K562 (cell line): ENCODE results near the gene CCDC159. TPM values are rescaled to one million over a fixed set of nuclear protein-coding genes. Genes with fewer than 3 reads are reported as not detected.
A peak's percentile ranks its signal among the peaks of the same experiment; 100 is the strongest.

Experiments used
- ATAC-seq: fragments of 200-7000 bp; cut with Tn5 transposase; 3 replicates; pipeline ENCODE4 v1.9.1; 2020; ENCODE audit warnings: moderate library complexity
- BruUV-seq: library from RNA; stranded (reverse); fragments of 400-500 nt; replicated peaks from 2 replicates; lab custom pipeline; 2021; lab: Mats Ljungman, UMichigan
- CTCF ChIA-PET: fragments of 300-600 bp; formaldehyde crosslinking; extraction: SDS; loops from one replicate; lab custom pipeline; 2021; ENCODE audit warnings: low intra/inter-chr PET ratio; lab: Yijun Ruan, JAX
- POLR2A ChIA-PET: fragments of 300-600, 350-650 bp; sonication (Branson Sonifier 250); formaldehyde crosslinking; extraction: SDS; loops from one replicate; lab custom pipeline; 2021; ENCODE audit warnings: antibody characterized with exemption, inconsistent platforms; lab: Yijun Ruan, JAX
- DNase-seq, 4 experiments: peaks; one replicate each; pipeline versions ENCODE4 v3.0.0 to v3.0.0-alpha.2; 2011 to 2018; ENCODE audit warnings: low spot score in 3 of 4, mixed read lengths in 3 of 4; ENCODE audit errors: extremely low read depth in 1 of 4
- FAIRE-seq: peaks from 2 replicates; lab custom pipeline; 2011; peaks lifted over from hg19 to GRCh38; lab: Jason Lieb, UNC
- H2AFZ ChIP-seq: 2 replicates; pipeline ENCODE4 v1.6.0; 2011; ENCODE audit warnings: low read depth, low read length, control low read depth, inconsistent platforms
- H3K27ac ChIP-seq: fragments of 200-600 bp; 3 replicates; pipeline ENCODE4 v1.8.0; 2011; ENCODE audit warnings: low read depth, mild to moderate bottlenecking, control low read depth, inconsistent platforms, low read length, moderate library complexity, mixed read lengths; ENCODE audit errors: extremely low read depth
- H3K27me3 ChIP-seq, 2 experiments: fragments of 300-600 bp in 1 of 2; 2 replicates in 1 of 2; 3 replicates in 1 of 2; pipeline versions ENCODE4 v1.6.0 to v1.8.0; 2011; ENCODE audit warnings: inconsistent platforms in 2 of 2, low read length in 2 of 2, mild to moderate bottlenecking in 1 of 2, mixed read lengths in 1 of 2, moderate library complexity in 1 of 2; ENCODE audit not compliant: control insufficient read depth in 2 of 2, insufficient read depth in 2 of 2
- H3K36me3 ChIP-seq: fragments of 300-600 bp; 3 replicates; pipeline ENCODE4 v1.8.0; 2011; ENCODE audit warnings: mild to moderate bottlenecking, low read length, inconsistent platforms; ENCODE audit not compliant: control insufficient read depth, insufficient read depth
- H3K4me1 ChIP-seq, 2 experiments: fragments of 200-600 bp in 1 of 2; replicated peaks in 1 of 2; 2 replicates in 1 of 2; 3 replicates in 1 of 2; pipeline versions ENCODE4 v1.5.1 to v1.8.0; 2011; ENCODE audit warnings: inconsistent platforms in 2 of 2, low read length in 2 of 2, mild to moderate bottlenecking in 1 of 2, mixed read lengths in 1 of 2, moderate library complexity in 1 of 2; ENCODE audit not compliant: control insufficient read depth in 2 of 2, insufficient read depth in 2 of 2
- H3K4me2 ChIP-seq: 2 replicates; pipeline ENCODE4 v1.6.1; 2011; ENCODE audit warnings: low read length, control low read depth, inconsistent platforms, mixed read lengths; ENCODE audit not compliant: insufficient read depth
- H3K4me3 ChIP-seq: fragments of 200-600 bp; sonication (generic), shearing (Covaris generic); 2 replicates; pipeline ENCODE4 v1.5.1; 2016; ENCODE audit warnings: control low read depth, inconsistent platforms
- H3K79me2 ChIP-seq: fragments of 200-600 bp; 3 replicates; pipeline ENCODE4 v1.8.0; 2011; ENCODE audit warnings: low read length, inconsistent platforms; ENCODE audit not compliant: control insufficient read depth, insufficient read depth
- H3K9ac ChIP-seq, 2 experiments: 2 replicates each; pipeline versions ENCODE4 v1.6.0 to v1.6.1; 2011; ENCODE audit warnings: low read depth in 2 of 2, low read length in 2 of 2, control low read depth in 1 of 2, inconsistent platforms in 1 of 2, mild to moderate bottlenecking in 1 of 2, mixed read lengths in 1 of 2; ENCODE audit not compliant: insufficient read depth in 1 of 2
- H3K9me1 ChIP-seq: one replicate; pipeline ENCODE4 v1.6.0; 2011; ENCODE audit warnings: inconsistent platforms, mild to moderate bottlenecking, low read length, moderate library complexity; ENCODE audit not compliant: control insufficient read depth, insufficient read depth
- H3K9me3 ChIP-seq: replicated peaks from 2 replicates; pipeline ENCODE4 v1.5.1; 2011; ENCODE audit warnings: low read depth, low read length, inconsistent platforms; ENCODE audit not compliant: control insufficient read depth, insufficient read depth
- H4K20me1 ChIP-seq: replicated peaks from 2 replicates; pipeline ENCODE4 v1.6.1; 2011; ENCODE audit warnings: low read length, inconsistent platforms, mixed read lengths; ENCODE audit not compliant: control insufficient read depth, insufficient read depth
- NFYB ChIP-seq: IDR thresholded peaks from 2 replicates; pipeline ENCODE4 v1.6.1; 2011; ENCODE audit warnings: mild to moderate bottlenecking, moderate library complexity; ENCODE audit not compliant: insufficient read length; ENCODE audit errors: extremely low read depth
- RB1 ChIP-seq: fragments of 450-650 bp; IDR thresholded peaks from 2 replicates; pipeline ENCODE4 v1.6.1; 2017; ENCODE audit warnings: low read depth, mild to moderate bottlenecking
- RNF219 ChIP-seq: fragments of 250-450 bp; sonication (Bioruptor Pico); IDR thresholded peaks from 2 replicates; pipeline ENCODE4 v1.5.0; 2022; ENCODE audit warnings: mild to moderate bottlenecking
- USF1 ChIP-seq: sonication (generic); formaldehyde crosslinking; IDR thresholded peaks from 2 replicates; pipeline ENCODE4 v1.9.0; 2022; ENCODE audit warnings: mild to moderate bottlenecking, missing genetic modification reagents
- ZNF740 ChIP-seq, 3 experiments: fragments of 200-800 bp in 1 of 3; sonication (Bioruptor generic) in 1 of 3; sonication (generic) in 1 of 3; formaldehyde crosslinking in 1 of 3; IDR thresholded peaks; 2 replicates each; pipeline versions ENCODE4 v1.6.1 to v1.8.0; 2016 to 2022; ENCODE audit warnings: mild to moderate bottlenecking in 2 of 3, missing compliant biosample characterization in 2 of 3, missing genetic modification characterization in 2 of 3, missing genetic modification reagents in 1 of 3
- WGBS: fragments of 100-300 bp; shearing (Covaris generic); methylation state at CpG from one replicate; pipeline ENCODE4 v1.1.6; 2016; ENCODE audit warnings: low coverage, mixed read lengths; ENCODE audit not compliant: insufficient coverage; ENCODE audit errors: missing lambda C conversion rate; 5-methylcytosine and 5-hydroxymethylcytosine counted together
- in situ Hi-C: fragments of 300-500 bp; cut with MboI; formaldehyde crosslinking; loops from 4 replicates; pipeline ENCODE4 v1.15.0; 2018; ENCODE audit warnings: inconsistent platforms, mixed read lengths
- intact Hi-C: fragments of 100-400 bp; cut with micrococcal nuclease; formaldehyde crosslinking; loops from 2 replicates; pipeline ENCODE4 v1.14.2; 2022
- polyA plus RNA-seq, 8 experiments: library from polyadenylated mRNA; depleted of rRNA in 4 of 8; stranded (reverse) in 5 of 8; unstranded in 3 of 8; fragments of >200 nt; fragmentation: Nextera tagmentation in 2 of 8; fragmentation: Illumina TruSeq in 1 of 8; extraction: Ambion mirVana in 2 of 8; extraction: Trizol in 1 of 8; gene quantifications; 2 replicates each; pipeline versions ENCODE4 v1.2.1 to v1.2.3, GENCODE V29; 2011 to 2014; ENCODE audit warnings: inconsistent platforms in 1 of 8, missing spikeins in 1 of 8
- total RNA-seq, 7 experiments: library from RNA; depleted of rRNA in 6 of 7; stranded (reverse); fragments of >200 nt in 6 of 7; fragmentation: Illumina TruSeq in 2 of 7; extraction: Trizol in 2 of 7; gene quantifications; 2 replicates each; pipeline versions ENCODE4 v1.2.1 to v1.2.3, GENCODE V29; 2011 to 2021; ENCODE audit warnings: low replicate concordance in 1 of 7

Gene CCDC159
- total and polyA plus RNA-seq, 9 of the 15 experiments (the other 6 are each of a cell fraction or from before 2014, with no cell fraction given), result 0.68 to 10.1 (median 4.7) TPM

GRCh38 chr19:11390359-11390758, 44.0 kb downstream of the CCDC159 start:
- H4K20me1 ChIP-seq, result no peaks in the 10 kb centered on the region
- 37% methylated on average over 2 of the region's 2 CpGs for WGBS
- ChIA-PET POLR2A (interaction anchor here (0.7 kb wide), 1 partner anchor 9 kb away, joined by 3 read pairs; no protein-coding TSS in a partner anchor), CTCF (no interaction called here)
- H3K27me3 ChIP-seq, result no peaks in the 10 kb centered on the region
- intact Hi-C loops, result no loop called here
- H2AFZ ChIP-seq, result no peak overlapping the region
- no peaks in the 10 kb centered on the region for H3K36me3 ChIP-seq
- H3K4me2 ChIP-seq, result no peak overlapping the region
- H3K79me2 ChIP-seq, result no peaks in the 10 kb centered on the region
- no peak overlapping the region for H3K9ac ChIP-seq
- TF ChIP-seq NFYB (peak; percentile 64), USF1 (CRISPR knock-in tag) (peak; percentile 73), RB1 (no peak), RNF219 (CRISPR knock-in tag) (no peak), ZNF740 (CRISPR knock-in tag; IDR thresholded peaks at IDR 0.05) (no peak), ZNF740 (tag; IDR thresholded peaks at IDR 0.05) (no peak)
- TF ChIP-seq, all 486 proteins: peak for 2
- ATAC-seq, result no peak
- no TSS peak for BruUV-seq
- Histone ChIP-seq H3K9me1 (no peaks in the 10 kb centered on the region), H3K4me1 (no peaks in the 10 kb centered on the region; a peak in 2 of 5 replicates), H3K4me3 (no peak overlapping the region), H3K27ac (no peak overlapping the region), H3K9me3 (peaks cover 3% of the 10 kb centered on the region; the same call in 1 of the 2 replicates)
- FAIRE-seq, result no peak
- peak in 1 of 4 experiments; percentile 11 for DNase-seq
- in situ Hi-C loops, result no loop called here
